ENCODE measurements around the gene CCDC167. TPM values are rescaled to one million over a fixed set of nuclear protein-coding genes. Genes with fewer than 3 reads are reported as not detected.

The CCDC167 gene
- total RNA-seq, 1 experiment from 2014 or later = 27.8 TPM

DNA sequence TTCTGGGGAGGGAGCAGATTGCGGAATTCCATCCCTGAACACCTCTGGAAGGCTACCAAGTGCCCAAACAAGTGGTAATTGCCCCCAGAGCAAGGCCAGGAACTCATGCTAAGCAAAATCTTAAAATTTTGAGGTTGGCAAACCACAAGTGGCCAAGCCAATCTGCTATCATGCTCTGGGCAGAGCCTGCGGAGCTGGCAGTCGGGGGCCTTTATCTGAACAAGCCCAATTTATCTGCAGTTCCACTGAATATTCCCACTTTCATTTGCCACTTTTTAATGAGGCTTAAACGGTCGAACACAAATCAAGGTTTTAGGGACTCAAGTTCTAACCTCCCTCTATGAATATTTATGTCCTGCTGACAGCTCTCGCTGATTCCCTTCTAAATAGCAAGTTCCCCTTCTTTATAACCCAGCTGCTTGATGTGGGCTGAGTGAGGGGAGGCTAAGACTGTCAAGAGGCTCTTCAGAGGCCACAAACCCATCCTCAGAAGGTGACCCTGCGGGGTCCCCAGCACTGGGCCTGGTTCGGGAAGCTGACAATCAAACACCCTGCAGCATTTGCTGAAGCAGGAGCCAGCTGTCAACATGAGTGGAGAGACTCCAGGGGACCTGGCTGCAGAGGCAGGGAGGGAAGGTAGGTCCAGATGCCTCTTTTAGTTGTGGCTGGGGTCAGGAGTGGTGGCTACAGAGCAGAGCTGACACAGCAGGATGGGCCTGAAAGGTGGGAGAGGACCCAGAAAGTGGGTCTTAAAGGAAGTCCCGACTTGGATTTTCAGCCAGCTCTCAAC is 11.9 kb downstream of the CCDC167 start:
- Histone ChIP-seq H3K4me3 (replicated peaks in 1 of 2; ENCODE audit: low read depth in 1 of 2, low read length in 2 of 2) (no peak overlapping the region), H2AFZ (ENCODE audit: low read depth, low read length, poor library complexity, severe bottlenecking) (no peak overlapping the region), H3K9me3 (ENCODE audit: control insufficient read depth in 1 of 2, insufficient read depth in 1 of 2, low read depth in 1 of 2, low read length in 2 of 2) (no peaks in the 10 kb centered on the region), H3K9ac (ENCODE audit: low read length) (no peak overlapping the region), H3K4me1 (ENCODE audit: control insufficient read depth in 1 of 2, insufficient read depth in 2 of 2, low read length in 2 of 2) (no peaks in the 10 kb centered on the region), H3K36me3 (ENCODE audit: control insufficient read depth in 1 of 2, insufficient read depth in 2 of 2, low read length in 2 of 2) (no peaks in the 10 kb centered on the region), H3K4me2 (ENCODE audit: low read length) (no peak overlapping the region), H3K27ac (ENCODE audit: low read depth, low read length) (no peak overlapping the region), H3K27me3 (ENCODE audit: insufficient read depth, low read length) (no peaks in the 10 kb centered on the region), H3K79me2 (ENCODE audit: insufficient read depth, low read length) (no peaks in the 10 kb centered on the region; the same call in 1 of the 2 replicates), H4K20me1 (ENCODE audit: insufficient read depth) (no peaks in the 10 kb centered on the region), H3K9me2 (ENCODE audit: insufficient read depth) (no peaks in the 10 kb centered on the region)
- ATAC-seq = no peak
- BruUV-seq (replicated peaks) = no TSS peak
- no peak for DNase-seq (ENCODE audit: low read depth, low spot score)
- TF ChIP-seq RAD21 (IDR thresholded peaks at IDR 0.05; ENCODE audit: low read depth) = no peak
- no peak for TF ChIP-seq EZH2 (IDR thresholded peaks at IDR 0.05)
- no peak for TF ChIP-seq EZH2phosphoT487 (IDR thresholded peaks at IDR 0.05; ENCODE audit: borderline replicate concordance)
- no peak for TF ChIP-seq POLR2AphosphoS5 (IDR thresholded peaks at IDR 0.05; ENCODE audit: low read depth, low read length)
- no peak for TF ChIP-seq CBX3 (IDR thresholded peaks at IDR 0.05; ENCODE audit: low read depth)
- TF ChIP-seq ZFX (IDR thresholded peaks at IDR 0.05) = no peak
- no peak for TF ChIP-seq ELF1 (IDR thresholded peaks at IDR 0.05; ENCODE audit: borderline replicate concordance, low read depth)
- no peak for TF ChIP-seq SRF (IDR thresholded peaks at IDR 0.05; ENCODE audit: low read depth)
- no peak for TF ChIP-seq YY1 (IDR thresholded peaks at IDR 0.05; ENCODE audit: extremely low read depth, insufficient replicate concordance, low read depth, low read length)
- TF ChIP-seq TCF7L2 (IDR thresholded peaks at IDR 0.05; ENCODE audit: borderline replicate concordance, extremely low read depth, insufficient read depth, insufficient read length) = no peak
- TF ChIP-seq POLR2A (IDR thresholded peaks at IDR 0.05; ENCODE audit: borderline replicate concordance, extremely low read depth, insufficient read depth, insufficient read length) = no peak
- TF ChIP-seq EGR1 (IDR thresholded peaks at IDR 0.05; ENCODE audit: low read depth) = no peak
- ChIA-PET POLR2A (no interaction called here), CTCF (no interaction called here), RAD21 (ENCODE audit: low non-redundant PET in 1 of 2, low total read pairs in 2 of 2, uncharacterized antibody in 2 of 2, unreplicated experiment in 2 of 2) (no interaction called here)
- intact Hi-C loops (cut with micrococcal nuclease) = no loop called here
